Measurements from ENCODE around the gene CECR2.

The CECR2 gene

DNA sequence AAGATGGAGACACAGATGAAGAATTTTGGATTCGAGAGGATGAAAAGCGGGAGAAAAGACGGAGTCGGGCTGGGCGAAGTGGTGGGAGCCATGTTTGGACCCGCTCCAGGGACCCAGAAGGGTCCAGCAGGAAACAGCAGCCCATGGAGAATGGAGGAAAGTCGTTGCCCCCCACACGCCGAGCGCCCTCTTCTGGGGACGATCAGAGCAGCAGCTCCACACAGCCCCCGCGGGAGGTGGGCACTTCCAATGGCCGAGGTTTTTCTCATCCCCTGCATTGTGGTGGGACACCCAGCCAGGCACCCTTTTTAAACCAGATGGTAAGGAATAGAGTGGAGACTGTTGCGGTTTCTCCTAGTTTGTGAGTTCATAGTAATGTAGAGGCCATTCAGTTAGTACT is 171.2 kb downstream of the CECR2 start:
- TF ChIP-seq, protein P1, sequence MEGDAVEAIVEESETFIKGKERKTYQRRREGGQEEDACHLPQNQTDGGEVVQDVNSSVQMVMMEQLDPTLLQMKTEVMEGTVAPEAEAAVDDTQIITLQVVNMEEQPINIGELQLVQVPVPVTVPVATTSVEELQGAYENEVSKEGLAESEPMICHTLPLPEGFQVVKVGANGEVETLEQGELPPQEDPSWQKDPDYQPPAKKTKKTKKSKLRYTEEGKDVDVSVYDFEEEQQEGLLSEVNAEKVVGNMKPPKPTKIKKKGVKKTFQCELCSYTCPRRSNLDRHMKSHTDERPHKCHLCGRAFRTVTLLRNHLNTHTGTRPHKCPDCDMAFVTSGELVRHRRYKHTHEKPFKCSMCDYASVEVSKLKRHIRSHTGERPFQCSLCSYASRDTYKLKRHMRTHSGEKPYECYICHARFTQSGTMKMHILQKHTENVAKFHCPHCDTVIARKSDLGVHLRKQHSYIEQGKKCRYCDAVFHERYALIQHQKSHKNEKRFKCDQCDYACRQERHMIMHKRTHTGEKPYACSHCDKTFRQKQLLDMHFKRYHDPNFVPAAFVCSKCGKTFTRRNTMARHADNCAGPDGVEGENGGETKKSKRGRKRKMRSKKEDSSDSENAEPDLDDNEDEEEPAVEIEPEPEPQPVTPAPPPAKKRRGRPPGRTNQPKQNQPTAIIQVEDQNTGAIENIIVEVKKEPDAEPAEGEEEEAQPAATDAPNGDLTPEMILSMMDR (IDR thresholded peaks at IDR 0.05; ENCODE audit: control insufficient read depth, extremely low read depth, insufficient read depth), result no peak
- H3K4me3 ChIP-seq (ENCODE audit: low read depth, low read length), result no peak overlapping the region
- no peak for DNase-seq (ENCODE audit: low read depth)

- no peak for DNase-seq (ENCODE audit: low read depth)
- no peak overlapping the region for H3K4me3 ChIP-seq (ENCODE audit: low read depth, low read length)
- TF ChIP-seq, protein P1 (IDR thresholded peaks at IDR 0.05; ENCODE audit: control insufficient read depth, extremely low read depth, insufficient read depth), result no peak
These were observed 172.2 kb downstream of the CECR2 start for GRCh38 chr22:17541476-17541875.

- DNase-seq (ENCODE audit: low read depth), result no peak
- TF ChIP-seq, protein P1 (IDR thresholded peaks at IDR 0.05; ENCODE audit: control insufficient read depth, extremely low read depth, insufficient read depth), result no peak
- H3K4me3 ChIP-seq (ENCODE audit: low read depth, low read length), result no peak overlapping the region
These were observed 173.2 kb downstream of the CECR2 start for GRCh38 chr22:17542452-17542851.

DNA sequence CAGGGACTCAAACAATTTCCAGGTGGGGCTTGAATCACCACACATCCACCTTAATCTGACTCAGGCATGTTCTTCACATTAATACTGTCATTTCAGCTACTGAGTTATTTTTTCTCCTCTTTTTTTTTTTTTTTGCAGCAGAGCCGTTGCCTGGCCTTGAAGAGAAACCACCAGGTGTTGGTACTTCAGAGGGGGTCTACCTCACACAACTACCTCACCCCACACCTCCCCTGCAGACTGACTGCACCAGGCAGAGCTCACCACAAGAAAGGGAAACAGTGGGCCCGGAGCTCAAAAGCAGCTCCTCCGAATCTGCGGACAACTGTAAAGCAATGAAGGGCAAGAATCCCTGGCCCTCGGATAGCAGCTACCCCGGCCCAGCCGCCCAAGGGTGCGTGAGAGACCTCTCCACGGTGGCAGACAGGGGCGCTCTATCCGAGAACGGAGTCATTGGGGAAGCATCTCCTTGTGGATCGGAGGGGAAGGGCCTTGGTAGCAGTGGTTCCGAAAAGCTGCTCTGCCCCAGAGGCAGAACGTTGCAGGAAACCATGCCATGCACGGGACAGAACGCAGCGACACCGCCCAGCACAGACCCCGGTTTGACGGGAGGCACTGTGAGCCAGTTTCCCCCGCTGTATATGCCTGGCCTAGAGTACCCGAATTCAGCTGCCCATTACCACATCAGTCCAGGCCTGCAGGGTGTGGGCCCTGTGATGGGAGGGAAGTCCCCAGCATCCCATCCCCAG is 178.9 kb downstream of the CECR2 start:
- no peak for DNase-seq (ENCODE audit: low read depth)
- TF ChIP-seq, protein P1 (IDR thresholded peaks at IDR 0.05; ENCODE audit: control insufficient read depth, extremely low read depth, insufficient read depth), result no peak
- no peak overlapping the region for H3K4me3 ChIP-seq (ENCODE audit: low read depth, low read length)

- no peak overlapping the region for H3K4me3 ChIP-seq (ENCODE audit: low read depth, low read length)
- TF ChIP-seq, protein P1 (IDR thresholded peaks at IDR 0.05; ENCODE audit: control insufficient read depth, extremely low read depth, insufficient read depth), result no peak
- no peak for DNase-seq (ENCODE audit: low read depth)
These were observed 179.4 kb downstream of the CECR2 start for GRCh38 chr22:17548756-17549035.

- DNase-seq (ENCODE audit: low read depth), result no peak
- no peak overlapping the region for H3K4me3 ChIP-seq (ENCODE audit: low read depth, low read length)
- TF ChIP-seq, protein P1 (IDR thresholded peaks at IDR 0.05; ENCODE audit: control insufficient read depth, extremely low read depth, insufficient read depth), result no peak
These were observed 179.9 kb downstream of the CECR2 start for GRCh38 chr22:17549183-17549582.

DNA sequence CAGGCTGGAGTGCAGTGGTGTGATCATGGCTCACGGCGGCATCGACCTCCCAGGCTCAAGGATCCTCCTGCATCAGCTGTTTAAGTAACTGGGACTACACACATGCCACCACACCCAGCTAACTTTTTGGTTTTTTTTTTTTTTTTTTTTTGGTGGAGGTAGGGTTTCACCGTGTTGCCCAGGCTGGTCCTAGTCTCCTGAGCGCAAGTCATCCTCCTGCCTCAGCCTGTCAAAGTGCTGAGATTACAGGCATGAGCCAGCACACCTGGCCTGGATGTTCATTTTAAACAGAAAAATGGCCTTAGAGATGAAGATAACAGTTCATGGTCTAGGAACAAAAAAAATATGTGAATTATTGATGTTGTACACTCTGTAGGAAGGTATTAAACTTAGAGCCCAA is 180.4 kb downstream of the CECR2 start:
- H3K4me3 ChIP-seq (ENCODE audit: low read depth, low read length), result no peak overlapping the region
- TF ChIP-seq, protein P1 (IDR thresholded peaks at IDR 0.05; ENCODE audit: control insufficient read depth, extremely low read depth, insufficient read depth), result no peak
- DNase-seq (ENCODE audit: low read depth), result no peak

All from LNCaP clone FGC (cell line).